Glutamatergic neuron (in vitro differentiated cells): ENCODE results near the gene CAPN5. TPM values are rescaled to one million over a fixed set of nuclear protein-coding genes. Genes with fewer than 3 reads are reported as not detected.
A peak's percentile ranks its signal among the peaks of the same experiment; 100 is the strongest.

Source experiments
- DNase-seq: peaks from one replicate; pipeline ENCODE4 v3.0.0; 2022
- H3K27ac Mint-ChIP-seq: one replicate; pipeline ENCODE4 v1.8.0; 2020; ENCODE audit warnings: mild to moderate bottlenecking, mixed read lengths, inconsistent platforms; ENCODE audit not compliant: unreplicated experiment
- H3K27me3 Mint-ChIP-seq: one replicate; pipeline ENCODE4 v1.8.0; 2020; ENCODE audit warnings: mild to moderate bottlenecking, moderate library complexity, mixed read lengths, inconsistent platforms; ENCODE audit not compliant: unreplicated experiment
- H3K36me3 Mint-ChIP-seq: one replicate; pipeline ENCODE4 v1.8.0; 2020; ENCODE audit warnings: mild to moderate bottlenecking, mixed read lengths, inconsistent platforms; ENCODE audit not compliant: unreplicated experiment
- H3K4me1 Mint-ChIP-seq: one replicate; pipeline ENCODE4 v1.8.0; 2020; ENCODE audit warnings: mild to moderate bottlenecking, low read depth, mixed read lengths, inconsistent platforms; ENCODE audit not compliant: unreplicated experiment
- H3K4me3 Mint-ChIP-seq: one replicate; pipeline ENCODE4 v1.8.0; 2020; ENCODE audit warnings: mild to moderate bottlenecking, mixed read lengths, inconsistent platforms; ENCODE audit not compliant: unreplicated experiment
- H3K9me3 Mint-ChIP-seq: one replicate; pipeline ENCODE4 v1.8.0; 2020; ENCODE audit warnings: mild to moderate bottlenecking, moderate library complexity, mixed read lengths, inconsistent platforms; ENCODE audit not compliant: unreplicated experiment
- CTCF ChIP-seq: fragments of 200-600 bp; sonication (generic); IDR thresholded peaks from one replicate; pipeline ENCODE4 v1.5.0; 2021; ENCODE audit not compliant: partially characterized antibody, unreplicated experiment
- total RNA-seq: library from RNA; stranded (reverse); fragmentation: NEBNext Ultra II Directional; extraction: Animal tissue kit (Norgen Biotek cat#: 25700); gene quantifications from one replicate; pipeline ENCODE4 v1.2.1, GENCODE V29; 2021; ENCODE audit not compliant: unreplicated experiment

The CAPN5 gene
- total RNA-seq, 1 donor from 2014 or later, result 45.0 TPM

GRCh38 chr11:77108436-77108835 lies 41.7 kb downstream of the CAPN5 start:
- Mint-ChIP-seq H3K36me3 (no peaks in the 10 kb centered on the region), H3K27me3 (peaks cover 19% of the 10 kb centered on the region), H3K27ac (no peak overlapping the region), H3K4me3 (no peak overlapping the region), H3K9me3 (peaks cover 4% of the 10 kb centered on the region), H3K4me1 (peaks cover 12% of the 10 kb centered on the region)
- no peak for DNase-seq
- TF ChIP-seq CTCF, result no peak

GRCh38 chr11:77109236-77110019 lies 42.7 kb downstream of the CAPN5 start:
- TF ChIP-seq CTCF, result no peak
- peaks cover 2% of the 10 kb centered on the region for H3K9me3 Mint-ChIP-seq
- H3K4me3 Mint-ChIP-seq, result peak overlapping the region; percentile 20
- H3K27ac Mint-ChIP-seq, result peak overlapping the region; percentile 77
- H3K4me1 Mint-ChIP-seq, result peaks cover 7% of the 10 kb centered on the region
- H3K36me3 Mint-ChIP-seq, result no peaks in the 10 kb centered on the region
- peak; percentile 38 for DNase-seq
- peaks cover 15% of the 10 kb centered on the region for H3K27me3 Mint-ChIP-seq

- no peak overlapping the region for H3K27ac Mint-ChIP-seq
- peaks cover 15% of the 10 kb centered on the region for H3K27me3 Mint-ChIP-seq
- TF ChIP-seq CTCF, result no peak
- peaks cover 7% of the 10 kb centered on the region for H3K4me1 Mint-ChIP-seq
- DNase-seq, result no peak
- H3K4me3 Mint-ChIP-seq, result no peak overlapping the region
- H3K9me3 Mint-ChIP-seq, result peaks cover 2% of the 10 kb centered on the region
- H3K36me3 Mint-ChIP-seq, result no peaks in the 10 kb centered on the region
These were observed 44.1 kb downstream of the CAPN5 start for GRCh38 chr11:77110836-77111235.

- H3K27me3 Mint-ChIP-seq, result peaks cover 15% of the 10 kb centered on the region
- H3K27ac Mint-ChIP-seq, result no peak overlapping the region
- peaks cover 7% of the 10 kb centered on the region for H3K4me1 Mint-ChIP-seq
- H3K36me3 Mint-ChIP-seq, result no peaks in the 10 kb centered on the region
- H3K9me3 Mint-ChIP-seq, result peaks cover 2% of the 10 kb centered on the region
- no peak overlapping the region for H3K4me3 Mint-ChIP-seq
- DNase-seq, result no peak
- TF ChIP-seq CTCF, result no peak
These were observed 44.5 kb downstream of the CAPN5 start for GRCh38 chr11:77111277-77111676.

- Mint-ChIP-seq H3K27ac (peak overlapping the region; percentile 48), H3K36me3 (no peaks in the 10 kb centered on the region), H3K9me3 (peaks cover 2% of the 10 kb centered on the region), H3K27me3 (peaks cover 15% of the 10 kb centered on the region), H3K4me1 (peaks cover 7% of the 10 kb centered on the region), H3K4me3 (no peak overlapping the region)
- TF ChIP-seq CTCF, result no peak
- no peak for DNase-seq
These were observed 45.2 kb downstream of the CAPN5 start for GRCh38 chr11:77111946-77112345.
